ENCODE measurements around the gene GRID1.

GRID1 gene

GRCh38 chr10:86053675-86054074 is 312.9 kb downstream of the GRID1 start:
- DNase-seq, result no peak
- TF ChIP-seq POLR2A (IDR thresholded peaks at IDR 0.05; ENCODE audit: low read length) (no peak), GATA1 (IDR thresholded peaks at IDR 0.05; ENCODE audit: low read depth, low read length) (no peak)

- TF ChIP-seq POLR2A (IDR thresholded peaks at IDR 0.05; ENCODE audit: low read length), result no peak
- no peak for DNase-seq
Observed at GRCh38 chr10:86051586-86051985, 315.0 kb downstream of the GRID1 start.

GRCh38 chr10:86049442-86049841 is 317.2 kb downstream of the GRID1 start:
- no peak for DNase-seq
- no peak for TF ChIP-seq POLR2A (IDR thresholded peaks at IDR 0.05; ENCODE audit: low read length)
- no peak for TF ChIP-seq GATA1 (IDR thresholded peaks at IDR 0.05; ENCODE audit: low read depth, low read length)

- TF ChIP-seq POLR2A (IDR thresholded peaks at IDR 0.05; ENCODE audit: low read length) (no peak), GATA1 (IDR thresholded peaks at IDR 0.05; ENCODE audit: low read depth, low read length) (no peak)
- DNase-seq, result no peak
Observed at GRCh38 chr10:86048973-86049372, 317.6 kb downstream of the GRID1 start.

DNA sequence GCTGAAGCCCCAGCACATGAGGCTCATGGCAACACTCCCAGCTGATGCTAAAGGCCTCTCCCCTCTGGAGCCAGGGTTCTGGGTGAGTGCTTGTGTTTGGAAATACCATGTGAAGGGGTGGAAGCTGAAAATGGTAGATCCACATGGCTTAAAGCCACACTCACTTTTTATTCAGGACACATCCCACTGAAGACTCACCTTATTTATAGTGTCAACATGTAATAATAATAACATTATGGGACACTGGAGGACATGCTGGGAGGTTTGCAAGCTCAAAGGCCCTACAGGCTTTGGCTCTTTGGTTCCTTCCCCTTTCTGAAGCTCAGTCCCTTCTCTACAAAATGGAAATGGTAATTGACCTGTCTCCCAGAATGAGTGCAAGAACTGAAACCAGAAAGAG is 318.0 kb downstream of the GRID1 start:
- no peak for TF ChIP-seq GATA1 (IDR thresholded peaks at IDR 0.05; ENCODE audit: low read depth, low read length)
- no peak for TF ChIP-seq POLR2A (IDR thresholded peaks at IDR 0.05; ENCODE audit: low read length)
- no peak for DNase-seq

GRCh38 chr10:86047588-86047987 is 319.0 kb downstream of the GRID1 start:
- TF ChIP-seq GATA1 (IDR thresholded peaks at IDR 0.05; ENCODE audit: low read depth, low read length) (no peak), POLR2A (IDR thresholded peaks at IDR 0.05; ENCODE audit: low read length) (no peak)
- DNase-seq, result no peak

- no peak for TF ChIP-seq POLR2A (IDR thresholded peaks at IDR 0.05; ENCODE audit: low read length)
Observed at GRCh38 chr10:86046845-86047460, 319.6 kb downstream of the GRID1 start.

DNA sequence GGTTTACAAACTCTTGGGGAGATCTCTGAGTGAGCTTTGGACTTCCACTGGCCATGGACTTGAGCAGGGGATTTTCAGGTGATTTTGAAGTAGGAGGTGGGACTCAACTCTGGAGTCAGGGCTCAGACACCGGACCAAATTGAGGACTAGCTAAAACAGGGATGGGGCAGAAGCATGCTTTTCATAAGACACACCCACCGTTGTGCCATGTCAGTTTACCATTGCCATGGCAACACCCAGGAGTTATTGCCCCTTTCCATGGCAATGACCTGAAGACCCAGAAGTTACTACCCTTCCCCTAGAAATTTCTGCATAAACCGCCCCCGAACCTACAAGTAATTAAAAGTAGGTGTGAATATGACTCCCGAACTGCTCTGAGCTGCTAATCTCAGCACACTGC is 320.7 kb downstream of the GRID1 start:
- no peak for TF ChIP-seq POLR2A (IDR thresholded peaks at IDR 0.05; ENCODE audit: low read length)
- TF ChIP-seq GATA1 (IDR thresholded peaks at IDR 0.05; ENCODE audit: low read depth, low read length), result no peak
- DNase-seq, result no peak

More at GRCh38 chr10:86046845-86047460, 319.6 kb downstream of the GRID1 start:
- DNase-seq, result no peak

- TF ChIP-seq POLR2A (IDR thresholded peaks at IDR 0.05; ENCODE audit: low read length) (no peak), GATA1 (IDR thresholded peaks at IDR 0.05; ENCODE audit: low read depth, low read length) (no peak)
- DNase-seq, result no peak
Observed at GRCh38 chr10:86044029-86044428, 322.6 kb downstream of the GRID1 start.

GRCh38 chr10:86043236-86043635 is 323.4 kb downstream of the GRID1 start:
- no peak for TF ChIP-seq POLR2A (IDR thresholded peaks at IDR 0.05; ENCODE audit: low read length)
- no peak for TF ChIP-seq GATA1 (IDR thresholded peaks at IDR 0.05; ENCODE audit: low read depth, low read length)
- DNase-seq, result no peak

DNA sequence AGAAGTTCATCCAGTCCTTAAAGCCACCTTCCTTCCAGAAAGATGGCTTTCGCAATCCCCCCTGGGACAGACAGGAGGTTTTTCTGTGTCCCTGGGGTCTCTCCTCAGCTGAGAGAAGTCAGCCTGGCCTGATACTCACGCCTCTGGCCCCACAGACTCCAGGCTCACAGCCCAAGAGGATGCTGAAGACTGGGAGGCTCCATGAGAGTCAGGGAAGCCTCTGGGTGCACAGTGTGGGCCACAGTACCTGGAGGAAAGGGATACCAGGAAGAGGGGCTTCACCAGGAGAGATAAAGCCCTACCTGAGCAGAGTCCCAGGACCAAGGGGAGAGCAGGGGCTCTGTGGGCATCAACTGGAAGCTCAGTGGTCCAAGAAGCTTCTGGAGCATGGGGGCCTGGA is 324.4 kb downstream of the GRID1 start:
- DNase-seq, result no peak
- TF ChIP-seq POLR2A (IDR thresholded peaks at IDR 0.05; ENCODE audit: low read length) (no peak), GATA1 (IDR thresholded peaks at IDR 0.05; ENCODE audit: low read depth, low read length) (no peak)

- TF ChIP-seq POLR2A (IDR thresholded peaks at IDR 0.05; ENCODE audit: low read length) (no peak), GATA1 (IDR thresholded peaks at IDR 0.05; ENCODE audit: low read depth, low read length) (no peak)
- no peak for DNase-seq
Observed at GRCh38 chr10:86041116-86041515, 325.5 kb downstream of the GRID1 start.

- no peak for DNase-seq
- TF ChIP-seq POLR2A (IDR thresholded peaks at IDR 0.05; ENCODE audit: low read length) (no peak), GATA1 (IDR thresholded peaks at IDR 0.05; ENCODE audit: low read depth, low read length) (no peak)
Observed at GRCh38 chr10:86038371-86038770, 328.2 kb downstream of the GRID1 start.

- no peak for DNase-seq
- TF ChIP-seq GATA1 (IDR thresholded peaks at IDR 0.05; ENCODE audit: low read depth, low read length), result no peak
- TF ChIP-seq POLR2A (IDR thresholded peaks at IDR 0.05; ENCODE audit: low read length), result no peak
Observed at GRCh38 chr10:86037096-86037495, 329.5 kb downstream of the GRID1 start.

GRCh38 chr10:86036544-86036831 is 330.1 kb downstream of the GRID1 start:
- TF ChIP-seq POLR2A (IDR thresholded peaks at IDR 0.05; ENCODE audit: low read length) (no peak), GATA1 (IDR thresholded peaks at IDR 0.05; ENCODE audit: low read depth, low read length) (no peak)
- DNase-seq, result no peak

Data from erythroblast (primary cell).